DMS 273 (cell line): ENCODE measurements around the gene GMPPA.

Source experiments
- DNase-seq: peaks from one replicate; lab custom pipeline; 2025; ENCODE audit not compliant: unreplicated experiment; lab: John Stamatoyannopoulos, UW

Gene GMPPA

GRCh38 chr2:219498280-219499057 lies at the start of gene GMPPA:
Gene GMPPA (plus strand): TSS chr2:219498891. CDS start chr2:219499976, 1,085 bp downstream.
- DNase-seq, result peak; percentile 99

GRCh38 chr2:219449609-219450008 lies 49.1 kb upstream of the GMPPA start:
- DNase-seq, result no peak

GRCh38 chr2:219451661-219452360 lies 46.9 kb upstream of the GMPPA start:
- DNase-seq, result peak; percentile 75

- DNase-seq, result peak; percentile 94
Measured at GRCh38 chr2:219452361-219453317, 46.1 kb upstream of the GMPPA start.

GRCh38 chr2:219453671-219454590 lies 44.8 kb upstream of the GMPPA start:
- DNase-seq, result peak; percentile 99

GRCh38 chr2:219455581-219455980 lies 43.1 kb upstream of the GMPPA start:
- no peak for DNase-seq

- peak; percentile 60 for DNase-seq
Measured at GRCh38 chr2:219457784-219458369, 40.8 kb upstream of the GMPPA start.

- no peak for DNase-seq
Measured at GRCh38 chr2:219458996-219459395, 39.7 kb upstream of the GMPPA start.

GRCh38 chr2:219459460-219460311 lies 39.0 kb upstream of the GMPPA start:
- DNase-seq, result peak; percentile 83

GRCh38 chr2:219460424-219460926 lies 38.2 kb upstream of the GMPPA start:
- DNase-seq, result peak; percentile 89

GRCh38 chr2:219461047-219461514 lies 37.6 kb upstream of the GMPPA start:
- peak; percentile 27 for DNase-seq

- no peak for DNase-seq
Measured at GRCh38 chr2:219461669-219462068, 37.0 kb upstream of the GMPPA start.

GRCh38 chr2:219462349-219462748 lies 36.3 kb upstream of the GMPPA start:
- DNase-seq, result no peak

GRCh38 chr2:219464286-219465032 lies 34.2 kb upstream of the GMPPA start:
- DNase-seq, result no peak

- DNase-seq, result no peak
Measured at GRCh38 chr2:219465659-219466561, 32.8 kb upstream of the GMPPA start.

GRCh38 chr2:219466816-219467735 lies 31.6 kb upstream of the GMPPA start:
- no peak for DNase-seq
